HepG2 (cell line): ENCODE results near the gene SLC4A5.

ENCODE experiments used
- EP300 ChIP-seq, 3 experiments: sonication (generic) in 1 of 3; formaldehyde crosslinking in 1 of 3; IDR thresholded peaks; 2 replicates each; pipeline versions ENCODE4 v1.5.1 to v1.6.1; 2011 to 2020; ENCODE audit warnings: low read depth in 2 of 3, low read length in 2 of 3, borderline replicate concordance in 1 of 3, improper control_type of control experiment in 1 of 3, mild to moderate bottlenecking in 1 of 3, missing genetic modification reagents in 1 of 3, moderate library complexity in 1 of 3
- NFATC3 ChIP-seq: sonication (generic); formaldehyde crosslinking; IDR thresholded peaks from 2 replicates; pipeline ENCODE4 v1.5.1; 2020; ENCODE audit warnings: mild to moderate bottlenecking, missing genetic modification reagents
- ZBTB20 ChIP-seq: sonication (generic); formaldehyde crosslinking; IDR thresholded peaks from 2 replicates; pipeline ENCODE4 v1.8.1; 2023; ENCODE audit warnings: missing genetic modification reagents, low read depth, mild to moderate bottlenecking, borderline replicate concordance
- ZFP37 ChIP-seq: sonication (generic); formaldehyde crosslinking; IDR thresholded peaks from 2 replicates; pipeline ENCODE4 v1.4.0; 2020; ENCODE audit warnings: missing genetic modification reagents, borderline replicate concordance
- ZNF792 ChIP-seq: IDR thresholded peaks from 2 replicates; pipeline ENCODE4 v1.6.1; 2016
- TF ChIP-seq, protein P1 (sequence below): sonication (generic); formaldehyde crosslinking; IDR thresholded peaks from 2 replicates; pipeline ENCODE4 v1.8.0; 2022; ENCODE audit warnings: mild to moderate bottlenecking, missing genetic modification reagents, moderate library complexity
- TF ChIP-seq, protein P2 (sequence below): sonication (generic); formaldehyde crosslinking; IDR thresholded peaks from 2 replicates; pipeline ENCODE4 v1.4.0; 2020; ENCODE audit warnings: missing genetic modification reagents, borderline replicate concordance

DNA sequence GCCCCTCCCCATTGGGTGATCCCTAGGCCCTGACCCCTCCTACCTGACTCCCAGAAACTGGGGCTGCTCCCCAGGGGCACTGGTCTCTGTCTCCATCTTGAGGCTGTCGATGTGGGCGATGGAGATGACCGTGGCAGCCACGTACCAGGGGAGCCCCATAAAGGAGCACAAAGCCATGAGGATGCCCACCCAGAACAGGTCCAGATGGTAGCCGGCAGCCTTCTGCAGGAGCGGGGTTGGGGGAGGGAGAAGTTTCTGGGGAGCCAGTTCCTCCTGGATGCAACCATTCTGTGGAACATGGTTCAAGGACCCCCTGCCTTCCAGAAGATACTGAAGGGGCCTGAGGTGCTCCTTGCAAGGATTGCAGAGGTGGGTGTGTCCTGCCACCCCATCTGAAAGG is 110.8 kb downstream of the SLC4A5 start:
- TF ChIP-seq EP300 (IDR thresholded peaks at IDR 0.05; ENCODE audit: low read depth in 2 of 2, low read length in 2 of 2), result no peak
- no peak for TF ChIP-seq EP300 (CRISPR knock-in tag; IDR thresholded peaks at IDR 0.05; ENCODE audit: borderline replicate concordance)
- no peak for TF ChIP-seq NFATC3 (CRISPR knock-in tag)
- TF ChIP-seq, protein P1, sequence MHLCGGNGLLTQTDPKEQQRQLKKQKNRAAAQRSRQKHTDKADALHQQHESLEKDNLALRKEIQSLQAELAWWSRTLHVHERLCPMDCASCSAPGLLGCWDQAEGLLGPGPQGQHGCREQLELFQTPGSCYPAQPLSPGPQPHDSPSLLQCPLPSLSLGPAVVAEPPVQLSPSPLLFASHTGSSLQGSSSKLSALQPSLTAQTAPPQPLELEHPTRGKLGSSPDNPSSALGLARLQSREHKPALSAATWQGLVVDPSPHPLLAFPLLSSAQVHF (CRISPR knock-in tag), result no peak
- TF ChIP-seq ZNF792, result no peak
- TF ChIP-seq, protein P2, sequence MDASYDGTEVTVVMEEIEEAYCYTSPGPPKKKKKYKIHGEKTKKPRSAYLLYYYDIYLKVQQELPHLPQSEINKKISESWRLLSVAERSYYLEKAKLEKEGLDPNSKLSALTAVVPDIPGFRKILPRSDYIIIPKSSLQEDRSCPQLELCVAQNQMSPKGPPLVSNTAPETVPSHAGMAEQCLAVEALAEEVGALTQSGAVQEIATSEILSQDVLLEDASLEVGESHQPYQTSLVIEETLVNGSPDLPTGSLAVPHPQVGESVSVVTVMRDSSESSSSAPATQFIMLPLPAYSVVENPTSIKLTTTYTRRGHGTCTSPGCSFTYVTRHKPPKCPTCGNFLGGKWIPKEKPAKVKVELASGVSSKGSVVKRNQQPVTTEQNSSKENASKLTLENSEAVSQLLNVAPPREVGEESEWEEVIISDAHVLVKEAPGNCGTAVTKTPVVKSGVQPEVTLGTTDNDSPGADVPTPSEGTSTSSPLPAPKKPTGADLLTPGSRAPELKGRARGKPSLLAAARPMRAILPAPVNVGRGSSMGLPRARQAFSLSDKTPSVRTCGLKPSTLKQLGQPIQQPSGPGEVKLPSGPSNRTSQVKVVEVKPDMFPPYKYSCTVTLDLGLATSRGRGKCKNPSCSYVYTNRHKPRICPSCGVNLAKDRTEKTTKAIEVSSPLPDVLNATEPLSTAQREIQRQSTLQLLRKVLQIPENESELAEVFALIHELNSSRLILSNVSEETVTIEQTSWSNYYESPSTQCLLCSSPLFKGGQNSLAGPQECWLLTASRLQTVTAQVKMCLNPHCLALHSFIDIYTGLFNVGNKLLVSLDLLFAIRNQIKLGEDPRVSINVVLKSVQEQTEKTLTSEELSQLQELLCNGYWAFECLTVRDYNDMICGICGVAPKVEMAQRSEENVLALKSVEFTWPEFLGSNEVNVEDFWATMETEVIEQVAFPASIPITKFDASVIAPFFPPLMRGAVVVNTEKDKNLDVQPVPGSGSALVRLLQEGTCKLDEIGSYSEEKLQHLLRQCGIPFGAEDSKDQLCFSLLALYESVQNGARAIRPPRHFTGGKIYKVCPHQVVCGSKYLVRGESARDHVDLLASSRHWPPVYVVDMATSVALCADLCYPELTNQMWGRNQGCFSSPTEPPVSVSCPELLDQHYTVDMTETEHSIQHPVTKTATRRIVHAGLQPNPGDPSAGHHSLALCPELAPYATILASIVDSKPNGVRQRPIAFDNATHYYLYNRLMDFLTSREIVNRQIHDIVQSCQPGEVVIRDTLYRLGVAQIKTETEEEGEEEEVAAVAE (CRISPR knock-in tag), result no peak
- no peak for TF ChIP-seq ZFP37 (CRISPR knock-in tag)
- TF ChIP-seq ZBTB20 (CRISPR knock-in tag), result no peak
